A673 (cell line): ENCODE measurements around the gene GSDMA.

Source experiments
- EZH2 ChIP-seq: fragments of 200-600 bp; sonication (generic); IDR thresholded peaks from 2 replicates; pipeline ENCODE4 v1.6.1; 2017; ENCODE audit warnings: borderline replicate concordance, low read depth, mild to moderate bottlenecking, mixed read lengths, antibody characterized with exemption, low read length; ENCODE audit not compliant: poor library complexity, severe bottlenecking
- TF ChIP-seq, protein P1 (sequence below): fragments of 300-800, 200-600 bp; sonication (generic); conservative IDR thresholded peaks from 2 replicates; pipeline ENCODE4 v1.5.1; 2017; ENCODE audit warnings: low read depth, mild to moderate bottlenecking, antibody characterized with exemption, low read length, moderate library complexity, mixed read lengths

DNA sequence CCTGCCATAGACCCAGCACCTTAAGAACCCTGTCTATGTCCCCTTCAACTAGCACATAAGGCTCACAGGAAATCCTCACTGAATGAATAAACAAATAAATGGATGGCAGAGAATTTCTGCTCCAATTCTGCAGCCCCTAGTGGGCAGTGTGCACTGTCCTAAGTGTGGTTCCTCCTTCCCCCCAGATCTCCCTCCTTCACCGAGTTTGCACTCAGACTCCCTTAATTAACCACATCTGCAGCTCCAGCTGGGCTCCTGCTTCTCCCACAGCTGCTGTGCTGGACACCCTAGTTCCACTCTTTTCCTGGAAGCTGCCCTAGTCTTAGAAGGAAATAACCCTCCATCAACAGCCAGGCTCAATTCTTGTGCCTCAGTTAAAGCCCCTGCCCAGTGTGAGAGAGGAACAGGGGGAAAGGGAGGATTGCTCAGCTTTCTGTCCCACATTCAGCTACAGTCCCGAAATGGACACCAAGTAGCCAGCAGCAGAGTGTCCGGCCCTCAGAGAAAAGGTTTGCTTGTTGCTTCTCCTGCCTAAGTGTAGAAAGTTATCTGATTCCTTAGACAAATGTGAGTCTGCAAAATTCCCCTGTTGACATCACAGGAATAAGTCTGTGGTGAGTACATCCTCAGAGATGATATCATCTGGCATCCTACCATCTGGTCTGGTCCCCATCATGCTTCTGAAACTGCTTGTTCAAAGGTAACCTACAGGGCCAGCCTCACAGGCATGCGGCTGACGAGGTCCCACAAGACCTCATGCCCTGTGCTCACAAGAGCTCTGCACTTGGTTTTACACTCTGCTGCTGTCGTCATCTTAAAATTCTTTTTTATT, 23.0 kb upstream of the GSDMA start:
- no peak for TF ChIP-seq EZH2
- TF ChIP-seq, protein P1, sequence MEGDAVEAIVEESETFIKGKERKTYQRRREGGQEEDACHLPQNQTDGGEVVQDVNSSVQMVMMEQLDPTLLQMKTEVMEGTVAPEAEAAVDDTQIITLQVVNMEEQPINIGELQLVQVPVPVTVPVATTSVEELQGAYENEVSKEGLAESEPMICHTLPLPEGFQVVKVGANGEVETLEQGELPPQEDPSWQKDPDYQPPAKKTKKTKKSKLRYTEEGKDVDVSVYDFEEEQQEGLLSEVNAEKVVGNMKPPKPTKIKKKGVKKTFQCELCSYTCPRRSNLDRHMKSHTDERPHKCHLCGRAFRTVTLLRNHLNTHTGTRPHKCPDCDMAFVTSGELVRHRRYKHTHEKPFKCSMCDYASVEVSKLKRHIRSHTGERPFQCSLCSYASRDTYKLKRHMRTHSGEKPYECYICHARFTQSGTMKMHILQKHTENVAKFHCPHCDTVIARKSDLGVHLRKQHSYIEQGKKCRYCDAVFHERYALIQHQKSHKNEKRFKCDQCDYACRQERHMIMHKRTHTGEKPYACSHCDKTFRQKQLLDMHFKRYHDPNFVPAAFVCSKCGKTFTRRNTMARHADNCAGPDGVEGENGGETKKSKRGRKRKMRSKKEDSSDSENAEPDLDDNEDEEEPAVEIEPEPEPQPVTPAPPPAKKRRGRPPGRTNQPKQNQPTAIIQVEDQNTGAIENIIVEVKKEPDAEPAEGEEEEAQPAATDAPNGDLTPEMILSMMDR: no peak
